HAP-1 (cell line): Measurements from ENCODE around the gene SH3BGRL3.

Experiments used
- DNase-seq, 2 experiments: peaks; one replicate each; pipeline ENCODE4 v3.0.0-alpha.2; 2016 to 2020; ENCODE audit warnings: low spot score in 2 of 2
- H3K27me3 ChIP-seq: fragments of 250-450 bp; sonication (Bioruptor Pico); 2 replicates; pipeline ENCODE4 v1.5.1; 2020; ENCODE audit warnings: low read depth, mild to moderate bottlenecking, moderate library complexity
- H3K36me3 ChIP-seq: fragments of 250-450 bp; sonication (Bioruptor Pico); replicated peaks from 2 replicates; pipeline ENCODE4 v1.5.1; 2020; ENCODE audit warnings: mild to moderate bottlenecking
- H3K4me1 ChIP-seq: fragments of 250-450 bp; sonication (Bioruptor Pico); 2 replicates; pipeline ENCODE4 v1.5.1; 2020; ENCODE audit warnings: mild to moderate bottlenecking
- H3K4me3 ChIP-seq: fragments of 250-450 bp; sonication (Bioruptor Pico); 2 replicates; pipeline ENCODE4 v1.5.1; 2020; ENCODE audit warnings: mild to moderate bottlenecking, moderate library complexity
- H3K9me3 ChIP-seq: fragments of 250-450 bp; sonication (Bioruptor Pico); 2 replicates; pipeline ENCODE4 v1.5.1; 2020; ENCODE audit warnings: mild to moderate bottlenecking, moderate library complexity
- in situ Hi-C: fragments of 300-500 bp; cut with MboI; formaldehyde crosslinking; loops from 3 replicates; pipeline ENCODE4 v1.14.3; 2020; ENCODE audit warnings: low sequenced_read_pairs, inconsistent platforms, mixed read lengths

SH3BGRL3 gene

GRCh38 chr1:26282401-26282918, 2.6 kb downstream of the SH3BGRL3 start:
- H3K4me3 ChIP-seq, result no peak overlapping the region

DNA sequence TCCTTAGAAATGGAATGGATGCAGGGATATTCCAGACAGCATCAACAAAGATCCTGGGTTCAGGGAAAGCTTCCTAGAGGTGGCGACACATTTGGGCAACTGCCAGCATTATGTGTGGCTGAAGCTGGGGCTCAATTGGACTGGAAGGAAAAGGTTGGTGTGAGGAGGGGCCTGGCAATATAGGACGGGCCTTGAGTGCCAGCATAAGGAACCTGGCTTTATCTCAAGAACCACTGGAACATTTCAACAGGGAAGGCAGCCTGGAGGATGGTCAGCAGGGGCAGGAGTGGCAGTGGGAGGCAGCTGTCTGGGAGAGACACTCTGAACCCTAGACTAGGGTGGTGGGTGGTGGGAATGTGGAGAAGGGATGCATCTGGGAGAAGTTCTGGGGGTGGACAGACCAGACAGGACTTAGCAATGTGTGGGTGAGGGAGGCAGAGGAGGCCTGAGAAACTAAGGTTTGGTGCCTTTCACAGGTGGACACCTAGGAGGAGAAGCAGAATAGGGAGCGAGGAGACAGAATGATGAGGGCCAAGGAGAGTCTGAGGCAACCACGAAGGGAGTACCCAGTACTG, 3.5 kb downstream of the SH3BGRL3 start:
- peaks cover 5% of the 10 kb centered on the region for H3K4me1 ChIP-seq
- no peak overlapping the region for H3K4me3 ChIP-seq
- DNase-seq, result no peak
- in situ Hi-C loops, result loop anchor here (10.0 kb wide), 1 partner anchor 131 kb away; the partner anchor contains the start of gene LIN28A
- peaks cover 13% of the 10 kb centered on the region for H3K36me3 ChIP-seq
- H3K27me3 ChIP-seq, result no peaks in the 10 kb centered on the region
- H3K9me3 ChIP-seq, result no peaks in the 10 kb centered on the region

More at GRCh38 chr1:26282401-26282918, 2.6 kb downstream of the SH3BGRL3 start:
- no peak for DNase-seq
- in situ Hi-C loops, result loop anchor here (10.0 kb wide), 1 partner anchor 132 kb away; the partner anchor contains the start of gene LIN28A
- H3K4me1 ChIP-seq, result peaks cover 5% of the 10 kb centered on the region
- no peaks in the 10 kb centered on the region for H3K9me3 ChIP-seq
- H3K27me3 ChIP-seq, result no peaks in the 10 kb centered on the region
- peaks cover 22% of the 10 kb centered on the region for H3K36me3 ChIP-seq

DNA sequence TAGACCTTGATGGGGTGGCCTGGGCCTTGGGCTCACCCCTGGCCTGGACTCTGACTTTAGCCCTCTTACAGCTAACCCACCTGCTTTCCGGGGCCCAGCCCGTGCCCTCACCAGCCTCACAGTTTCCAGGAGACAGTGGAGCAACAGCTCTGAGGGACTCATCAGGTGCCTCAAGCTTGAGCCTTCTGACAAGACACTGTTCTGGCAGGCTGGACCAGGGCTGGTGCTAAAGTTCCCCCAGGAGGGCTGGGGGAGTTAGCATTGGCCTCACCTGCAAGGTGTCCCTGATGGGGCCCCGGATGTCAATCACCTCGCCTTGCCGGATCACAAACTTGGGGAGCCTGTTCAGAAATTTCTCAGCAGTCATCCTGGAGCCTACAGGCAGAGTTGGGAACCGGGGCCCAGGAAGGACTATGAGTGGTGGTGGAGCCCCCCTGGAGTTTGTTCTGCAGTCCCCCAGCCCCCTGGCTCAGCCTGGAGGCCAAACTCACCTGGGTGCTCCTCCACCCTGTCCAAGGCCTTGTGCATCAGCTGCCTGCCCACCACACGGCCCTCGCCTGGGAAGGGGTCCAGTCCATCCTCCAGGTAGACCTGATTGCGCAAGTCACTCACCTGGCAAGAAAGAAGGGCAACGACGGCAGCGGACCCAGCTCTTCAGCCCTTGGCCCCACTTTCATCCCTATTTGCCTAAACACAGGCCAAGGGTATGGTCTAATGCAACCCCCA, 4.1 kb downstream of the SH3BGRL3 start:
- peaks cover 6% of the 10 kb centered on the region for H3K36me3 ChIP-seq
- H3K9me3 ChIP-seq, result no peaks in the 10 kb centered on the region
- no peaks in the 10 kb centered on the region for H3K27me3 ChIP-seq
- in situ Hi-C loops, result loop anchor here (10.0 kb wide), 1 partner anchor 131 kb away; the partner anchor contains the start of gene LIN28A
- H3K4me1 ChIP-seq, result peaks cover 5% of the 10 kb centered on the region
- DNase-seq, result no peak
- no peak overlapping the region for H3K4me3 ChIP-seq

DNA sequence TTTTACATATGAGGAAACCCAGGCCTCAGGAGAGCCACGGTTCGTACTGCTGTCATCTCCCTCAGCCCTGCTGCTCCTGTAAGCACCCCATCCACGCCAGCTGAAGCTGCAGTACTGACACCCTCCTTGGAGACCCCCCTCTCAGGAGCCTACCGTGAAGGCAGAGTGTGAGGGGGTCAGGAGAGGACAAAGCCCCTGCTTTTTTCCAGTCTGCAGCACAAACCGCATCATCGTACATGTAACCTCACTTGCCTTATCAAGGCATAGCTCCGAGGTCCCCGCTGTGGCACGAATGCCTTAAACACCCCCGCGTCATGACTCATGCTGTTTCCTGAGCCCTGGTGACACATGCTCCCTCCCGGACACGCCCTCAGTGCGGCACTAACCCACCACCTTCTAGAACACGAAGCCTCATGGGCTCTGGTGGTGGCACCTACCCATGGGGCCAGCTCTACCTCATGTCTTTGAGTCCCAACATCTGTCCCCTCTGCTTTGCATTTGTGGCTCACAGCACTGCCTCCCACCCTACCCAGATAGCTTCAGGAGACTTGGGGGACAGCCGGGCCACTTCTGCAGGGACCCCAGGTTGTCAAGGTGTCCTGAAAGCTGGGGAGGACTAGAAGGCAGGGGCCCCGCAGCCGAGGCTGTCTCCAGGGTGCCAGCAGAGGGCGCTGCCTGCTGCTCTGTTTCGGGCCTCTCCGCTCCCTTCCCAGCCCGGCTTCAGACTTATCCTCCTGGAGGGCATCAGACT, 4.9 kb downstream of the SH3BGRL3 start:
- no peaks in the 10 kb centered on the region for H3K27me3 ChIP-seq
- peaks cover 6% of the 10 kb centered on the region for H3K36me3 ChIP-seq
- peak; percentile 46 to 80 for DNase-seq
- no peak overlapping the region for H3K4me3 ChIP-seq
- no peaks in the 10 kb centered on the region for H3K9me3 ChIP-seq
- in situ Hi-C loops, result loop anchor here (10.0 kb wide), 1 partner anchor 130 kb away; the partner anchor contains the start of gene LIN28A
- no peaks in the 10 kb centered on the region for H3K4me1 ChIP-seq

DNA sequence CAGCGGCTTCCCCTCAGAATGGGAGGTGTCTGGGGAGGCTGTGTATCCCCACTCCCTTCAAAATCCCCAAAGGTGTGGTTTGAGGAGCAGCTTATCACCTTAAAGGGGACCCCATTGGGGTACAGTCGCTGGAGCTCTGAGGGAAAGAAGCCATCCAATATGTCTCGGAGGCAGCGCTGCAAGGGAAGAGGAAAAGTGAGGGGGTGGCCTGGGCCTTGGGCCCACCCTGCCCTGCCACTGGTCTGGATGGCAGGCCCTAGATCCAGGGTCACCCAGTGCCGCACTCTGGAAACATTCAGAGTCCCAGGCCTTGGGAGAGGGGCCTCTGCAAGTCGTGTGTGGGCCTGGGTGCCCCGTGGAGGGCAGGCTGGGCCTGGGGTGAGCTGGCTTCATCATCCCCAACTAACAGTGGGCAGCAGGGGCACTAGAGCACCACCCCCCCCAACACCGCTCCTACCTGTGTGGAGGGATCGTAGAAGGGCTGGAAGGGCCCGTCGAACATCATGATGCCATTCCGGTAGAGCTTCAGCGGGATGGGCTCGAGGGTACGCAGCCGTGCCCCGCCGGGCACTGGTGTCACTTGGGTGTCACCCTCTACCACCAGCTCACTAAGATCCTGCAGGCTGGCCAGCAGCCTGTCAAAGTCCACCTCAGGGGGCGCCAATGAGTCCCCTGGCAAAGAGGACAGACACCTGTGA, 5.6 kb downstream of the SH3BGRL3 start:
- Histone ChIP-seq H3K36me3 (peaks cover 6% of the 10 kb centered on the region), H3K4me1 (no peaks in the 10 kb centered on the region), H3K4me3 (no peak overlapping the region), H3K27me3 (no peaks in the 10 kb centered on the region), H3K9me3 (no peaks in the 10 kb centered on the region)
- DNase-seq, result peak; percentile 48 to 81
- in situ Hi-C loops, result loop anchor here (10.0 kb wide), 1 partner anchor 129 kb away; the partner anchor contains the start of gene LIN28A

DNA sequence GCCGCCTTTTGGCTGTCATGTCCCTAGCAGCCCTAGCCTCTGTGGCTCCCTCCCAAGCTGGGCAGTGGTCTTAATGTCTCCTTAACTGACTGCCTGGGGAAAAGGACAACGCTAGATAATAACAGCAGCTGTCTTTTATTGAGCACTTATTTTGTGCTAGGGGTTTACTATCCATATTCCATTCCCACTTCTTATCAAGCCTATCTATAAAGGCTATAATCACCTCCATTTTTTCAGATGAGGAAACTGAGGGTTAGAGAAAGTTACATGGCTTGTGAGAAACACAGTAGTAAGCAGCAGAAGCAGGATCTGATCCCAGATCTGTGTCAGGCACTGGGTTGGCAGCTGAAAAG, 6.2 kb downstream of the SH3BGRL3 start:
- Histone ChIP-seq H3K9me3 (no peaks in the 10 kb centered on the region), H3K36me3 (peaks cover 6% of the 10 kb centered on the region), H3K4me1 (no peaks in the 10 kb centered on the region), H3K27me3 (no peaks in the 10 kb centered on the region), H3K4me3 (no peak overlapping the region)
- in situ Hi-C loops, result loop anchor here (10.0 kb wide), 1 partner anchor 129 kb away; the partner anchor contains the start of gene LIN28A
- no peak for DNase-seq

- H3K36me3 ChIP-seq, result no peaks in the 10 kb centered on the region; the same call in 1 of the 2 replicates
- no peaks in the 10 kb centered on the region for H3K27me3 ChIP-seq
- no peaks in the 10 kb centered on the region for H3K9me3 ChIP-seq
- no peak for DNase-seq
- no peak overlapping the region for H3K4me3 ChIP-seq
- H3K4me1 ChIP-seq, result no peaks in the 10 kb centered on the region
- in situ Hi-C loops, result loop anchor here (10.0 kb wide), 1 partner anchor 128 kb away; the partner anchor contains the start of gene LIN28A
Measured at GRCh38 chr1:26287033-26287711, 7.3 kb downstream of the SH3BGRL3 start.

DNA sequence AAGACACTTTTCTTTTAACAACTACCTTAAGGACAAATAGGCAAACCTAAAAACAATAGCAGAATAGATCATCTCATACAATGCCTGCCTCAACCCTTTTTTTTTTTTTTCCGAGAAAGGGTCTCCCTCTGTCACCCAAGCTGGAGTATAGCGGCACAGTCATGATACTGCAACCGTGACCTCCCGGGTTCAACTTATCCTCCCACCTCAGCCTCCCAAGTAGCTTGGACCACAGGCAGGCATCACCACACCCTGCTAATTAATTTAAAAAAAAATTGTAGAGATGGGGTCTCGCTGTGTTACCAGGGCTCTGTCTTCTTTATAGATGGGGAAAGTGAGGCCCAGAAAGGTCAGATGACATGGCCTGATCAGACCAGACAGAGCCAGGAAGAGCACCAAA, 7.9 kb downstream of the SH3BGRL3 start:
- Histone ChIP-seq H3K9me3 (no peaks in the 10 kb centered on the region), H3K4me3 (no peak overlapping the region), H3K4me1 (no peaks in the 10 kb centered on the region), H3K36me3 (no peaks in the 10 kb centered on the region; the same call in 1 of the 2 replicates), H3K27me3 (no peaks in the 10 kb centered on the region)
- in situ Hi-C loops, result loop anchor here (10.0 kb wide), 1 partner anchor 127 kb away; the partner anchor contains the start of gene LIN28A
- no peak for DNase-seq

GRCh38 chr1:26288311-26288941, 8.5 kb downstream of the SH3BGRL3 start:
- in situ Hi-C loops, result loop anchor here (10.0 kb wide), 1 partner anchor 126 kb away; the partner anchor contains the start of gene LIN28A
- no peaks in the 10 kb centered on the region for H3K36me3 ChIP-seq
- H3K27me3 ChIP-seq, result no peaks in the 10 kb centered on the region
- no peaks in the 10 kb centered on the region for H3K4me1 ChIP-seq
- no peaks in the 10 kb centered on the region for H3K9me3 ChIP-seq
- H3K4me3 ChIP-seq, result no peak overlapping the region
- DNase-seq, result no peak

DNA sequence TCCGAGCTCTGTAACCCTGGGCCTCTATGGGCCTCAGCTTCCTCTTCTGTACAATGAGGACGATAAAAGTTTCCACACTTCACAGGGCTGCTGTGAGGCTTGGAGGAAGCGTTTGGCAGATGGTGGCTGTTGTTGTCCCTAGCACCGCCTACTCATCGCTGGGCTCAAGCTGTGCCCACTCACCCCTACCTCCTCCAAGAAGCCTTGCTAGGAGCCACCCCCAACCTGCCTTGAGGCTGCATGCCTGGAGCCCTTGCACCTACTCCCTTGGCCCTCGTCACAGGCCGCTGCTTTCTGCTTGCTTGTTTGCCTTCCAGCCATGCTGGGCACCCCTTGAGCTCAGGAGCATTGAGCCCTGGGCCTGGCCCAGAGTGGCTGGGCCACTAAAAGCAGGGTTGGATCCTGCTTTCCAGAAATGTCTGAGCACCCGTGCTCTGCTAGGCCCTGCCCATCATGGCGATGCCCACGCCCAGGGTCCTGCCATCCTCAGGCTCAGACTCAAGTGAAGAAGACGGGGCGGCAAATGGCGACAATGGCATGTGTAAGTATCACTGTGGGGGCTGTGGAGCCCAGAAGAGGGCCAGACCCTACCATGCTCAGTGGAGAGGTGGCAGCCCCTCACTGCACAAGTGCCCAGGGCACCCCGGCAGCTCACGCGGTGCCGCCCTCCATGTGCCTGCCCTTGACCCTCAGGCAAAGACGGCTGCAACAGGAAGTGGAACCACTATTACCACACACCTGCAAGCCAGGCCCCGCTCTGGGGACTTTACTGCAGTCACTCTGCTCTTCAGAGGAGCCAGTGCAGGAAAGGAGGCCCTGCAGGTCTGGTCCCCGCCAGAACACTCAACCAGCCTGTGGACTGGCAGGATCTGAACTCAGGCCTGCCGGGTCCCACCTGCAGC, 9.5 kb downstream of the SH3BGRL3 start:
- no peak overlapping the region for H3K4me3 ChIP-seq
- H3K27me3 ChIP-seq, result no peaks in the 10 kb centered on the region
- no peaks in the 10 kb centered on the region for H3K9me3 ChIP-seq
- DNase-seq, result no peak
- no peaks in the 10 kb centered on the region for H3K36me3 ChIP-seq
- in situ Hi-C loops, result loop anchor here (10.0 kb wide), 1 partner anchor 125 kb away; the partner anchor contains the start of gene LIN28A
- H3K4me1 ChIP-seq, result no peaks in the 10 kb centered on the region

DNA sequence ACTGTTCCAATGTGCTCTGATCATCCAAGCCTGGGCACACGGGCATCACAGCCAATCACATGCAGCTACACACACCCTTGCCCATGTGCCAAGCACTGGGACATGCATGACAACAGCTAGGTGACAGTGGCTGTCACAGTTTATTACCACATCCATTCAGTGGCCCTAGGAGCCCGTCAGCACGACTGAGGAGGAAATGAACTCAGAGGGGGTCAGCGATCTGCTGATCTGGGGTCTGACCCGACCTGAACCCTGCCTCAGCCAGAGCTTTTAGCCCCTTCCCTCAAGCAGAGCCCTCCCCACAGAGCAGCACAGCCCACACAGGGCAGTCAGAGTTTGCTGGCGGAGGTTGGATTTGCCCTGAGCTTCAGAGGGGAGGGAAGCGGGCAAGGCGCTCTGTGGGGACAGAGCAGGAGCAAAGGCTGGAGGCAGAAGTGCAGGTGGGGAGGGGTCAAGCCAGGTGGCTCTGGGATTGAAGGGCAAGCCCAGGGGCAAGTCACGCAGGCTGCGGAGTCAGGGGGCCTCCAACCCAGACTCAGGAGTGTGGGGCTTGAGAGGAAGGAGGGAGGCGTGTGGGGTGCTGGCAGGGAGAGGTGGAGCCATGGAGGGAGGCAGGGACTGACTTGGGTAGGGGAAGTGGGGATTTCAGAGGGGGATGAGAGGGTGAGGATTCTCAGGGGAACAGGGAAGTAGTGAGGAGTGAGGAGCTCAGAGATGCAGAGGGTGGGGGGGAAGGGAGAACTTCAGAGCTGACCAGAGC, 10.4 kb downstream of the SH3BGRL3 start:
- Histone ChIP-seq H3K9me3 (no peaks in the 10 kb centered on the region), H3K4me1 (no peaks in the 10 kb centered on the region), H3K27me3 (no peaks in the 10 kb centered on the region), H3K36me3 (no peaks in the 10 kb centered on the region), H3K4me3 (no peak overlapping the region)
- no peak for DNase-seq
- in situ Hi-C loops, result no loop called here
